Erythroblast (primary cell): ENCODE data around the gene IL31RA.

ENCODE experiments used
- DNase-seq, 2 experiments: peaks; one replicate each; lab custom pipeline; 2025; lab: John Stamatoyannopoulos, UW
- GATA1 ChIP-seq: IDR thresholded peaks from 2 replicates; pipeline ENCODE4 v1.6.1; 2011; ENCODE audit warnings: low read depth, mild to moderate bottlenecking, control low read depth, low read length, moderate library complexity
- POLR2A ChIP-seq: IDR thresholded peaks from 2 replicates; pipeline ENCODE4 v1.6.1; 2011; ENCODE audit warnings: mild to moderate bottlenecking, low read length

The IL31RA gene

GRCh38 chr5:55902696-55903095, 51.5 kb downstream of the IL31RA start:
- DNase-seq: no peak
- no peak for TF ChIP-seq GATA1

- TF ChIP-seq GATA1: no peak
- TF ChIP-seq POLR2A: no peak
Observed at GRCh38 chr5:55903121-55903701, 52.1 kb downstream of the IL31RA start.

GRCh38 chr5:55904152-55904551, 53.0 kb downstream of the IL31RA start:
- no peak for DNase-seq
- TF ChIP-seq GATA1 (no peak), POLR2A (no peak)

More at GRCh38 chr5:55903121-55903701, 52.1 kb downstream of the IL31RA start:
- no peak for DNase-seq

GRCh38 chr5:55905251-55905650, 54.1 kb downstream of the IL31RA start:
- TF ChIP-seq POLR2A (no peak), GATA1 (no peak)
- DNase-seq: no peak

- no peak for TF ChIP-seq POLR2A
- TF ChIP-seq GATA1: no peak
- DNase-seq: no peak
Observed at GRCh38 chr5:55907927-55908326, 56.8 kb downstream of the IL31RA start.

- TF ChIP-seq POLR2A: no peak
- TF ChIP-seq GATA1: no peak
Observed at GRCh38 chr5:55908804-55909203, 57.6 kb downstream of the IL31RA start.

GRCh38 chr5:55911784-55912653, 60.9 kb downstream of the IL31RA start:
- peak in 1 of 2 experiments; percentile 14 for DNase-seq
- TF ChIP-seq GATA1: no peak
- TF ChIP-seq POLR2A: no peak

More at GRCh38 chr5:55908804-55909203, 57.6 kb downstream of the IL31RA start:
- no peak for DNase-seq

- no peak for DNase-seq
- TF ChIP-seq GATA1: no peak
- TF ChIP-seq POLR2A: no peak
Observed at GRCh38 chr5:55913466-55914413, 62.6 kb downstream of the IL31RA start.

- no peak for DNase-seq
- TF ChIP-seq GATA1 (no peak), POLR2A (no peak)
Observed at GRCh38 chr5:55914971-55915370, 63.8 kb downstream of the IL31RA start.

GRCh38 chr5:55915783-55916182, 64.6 kb downstream of the IL31RA start:
- no peak for DNase-seq
- TF ChIP-seq GATA1 (no peak), POLR2A (no peak)

GRCh38 chr5:55916986-55917385, 65.8 kb downstream of the IL31RA start:
- no peak for DNase-seq
- no peak for TF ChIP-seq POLR2A
- no peak for TF ChIP-seq GATA1

- no peak for TF ChIP-seq GATA1
- TF ChIP-seq POLR2A: no peak
- no peak for DNase-seq
Observed at GRCh38 chr5:55917402-55918086, 66.4 kb downstream of the IL31RA start.
